Hematopoietic multipotent progenitor cell treated with erythropoietin and hydrocortisone succinate and interleukin-3 and kit ligand, for 6 days (in vitro differentiated cells): ENCODE measurements around the gene IL13RA1.
"Not testable (repeated sequence)": the region's sequence is repeated elsewhere in the genome, so short reads cannot be mapped to it uniquely, and the experiment has no call there.

Experiments used
- DNase-seq: peaks from one replicate; pipeline ENCODE4 v3.0.0-alpha.2; 2015

IL13RA1 gene

DNA sequence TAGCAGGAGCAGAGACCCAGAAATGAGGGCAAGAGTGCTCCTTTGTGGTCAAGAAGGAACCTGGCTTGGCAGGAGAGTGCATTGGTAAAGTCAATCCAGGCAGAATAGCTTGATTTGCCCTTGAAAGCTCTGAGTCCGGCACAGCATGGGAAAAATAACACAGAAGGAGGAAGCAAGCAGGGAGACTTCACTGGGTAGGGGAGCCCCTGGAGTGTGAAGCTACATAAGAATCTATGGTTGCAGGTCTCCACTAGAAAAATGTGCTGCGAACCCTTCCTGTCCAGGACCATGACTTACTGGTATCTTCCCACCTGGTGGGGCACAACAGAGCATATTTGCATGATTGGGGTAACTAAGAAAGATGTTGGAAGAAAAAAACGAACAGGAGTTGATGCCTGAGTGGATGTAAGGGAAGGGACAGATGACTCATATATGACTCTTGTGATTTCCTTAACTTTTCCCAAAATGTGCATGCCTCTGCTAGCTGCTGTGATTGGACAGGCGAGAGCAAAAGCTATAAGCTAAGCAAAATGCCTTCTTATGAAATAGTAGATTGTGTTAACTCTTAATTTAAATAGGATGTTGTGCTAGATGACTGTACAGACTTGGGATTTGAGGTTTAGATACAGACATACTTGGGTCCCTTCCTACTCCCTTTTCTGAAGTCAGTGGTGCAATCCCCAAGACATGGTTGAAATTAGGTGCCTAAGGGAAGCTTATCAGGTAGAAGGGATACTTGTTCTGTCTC lies 3.3 kb downstream of the IL13RA1 start:
- no peak for DNase-seq

DNA sequence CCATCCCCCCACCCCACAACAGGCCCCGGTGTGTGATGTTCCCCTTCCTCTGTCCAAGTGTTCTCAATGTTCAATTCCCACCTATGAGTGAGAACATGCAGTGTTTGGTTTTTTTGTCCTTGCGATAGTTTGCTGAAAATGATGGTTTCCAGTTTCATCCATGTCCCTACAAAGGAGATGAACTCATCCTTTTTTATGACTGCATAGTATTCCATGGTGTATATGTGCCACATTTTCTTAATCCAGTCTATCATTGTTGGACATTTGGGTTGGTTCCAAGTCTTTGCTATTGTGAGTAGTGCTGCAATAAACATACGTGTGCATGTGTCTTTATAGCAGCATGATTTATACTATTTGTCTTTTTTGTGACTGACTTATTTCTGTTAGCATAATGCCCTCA lies 5.1 kb downstream of the IL13RA1 start:
- DNase-seq = not testable (repeated sequence)

DNA sequence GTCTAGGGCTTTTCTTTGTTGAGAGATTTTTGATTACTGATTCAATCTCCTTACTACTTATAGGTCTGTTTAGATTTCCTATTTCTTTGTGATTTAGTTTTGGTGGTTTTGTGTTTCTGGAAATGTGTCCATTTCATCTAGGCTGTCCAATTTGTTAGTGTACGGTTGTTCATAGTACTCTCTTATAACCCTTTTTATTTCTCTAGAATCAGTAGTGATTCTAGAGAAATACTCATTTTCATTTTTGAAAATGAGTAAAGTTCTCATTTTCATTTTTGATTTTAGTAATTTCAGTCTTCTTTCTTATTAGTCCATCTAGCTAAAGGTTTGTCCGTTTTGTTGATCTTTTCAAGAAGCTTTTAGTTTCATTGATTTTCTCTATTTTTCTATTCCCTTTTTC lies 7.5 kb downstream of the IL13RA1 start:
- no peak for DNase-seq

DNA sequence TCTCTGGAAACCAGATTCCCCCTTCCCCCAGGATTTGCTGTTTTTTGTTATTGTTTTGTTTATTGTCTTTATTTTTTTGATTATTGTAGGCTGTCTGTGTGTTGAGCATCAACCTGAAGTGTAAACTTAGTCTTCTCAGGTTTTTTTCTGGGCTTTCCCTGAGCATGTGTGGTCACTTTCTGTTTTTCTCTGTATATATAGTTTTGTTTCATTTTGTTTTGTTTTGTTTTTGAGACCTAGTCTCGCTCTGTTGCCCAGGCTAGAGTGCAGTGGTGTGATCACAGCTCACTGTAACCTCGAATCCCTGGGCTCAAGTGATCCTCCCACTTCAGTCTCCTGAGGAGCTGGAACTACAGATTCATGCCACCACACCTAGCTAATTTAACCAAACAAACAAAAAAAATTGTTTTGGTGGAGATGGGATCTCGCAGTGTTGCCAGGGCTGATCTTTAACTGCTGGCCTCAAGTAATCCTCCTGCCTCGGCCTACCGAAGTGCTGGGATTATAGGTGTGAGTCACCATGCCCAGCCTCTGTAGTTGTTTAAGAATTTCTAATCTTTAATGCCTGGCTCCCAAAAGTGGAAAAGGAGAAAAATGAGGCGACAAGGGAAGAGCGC lies 9.1 kb downstream of the IL13RA1 start:
- DNase-seq = no peak

DNA sequence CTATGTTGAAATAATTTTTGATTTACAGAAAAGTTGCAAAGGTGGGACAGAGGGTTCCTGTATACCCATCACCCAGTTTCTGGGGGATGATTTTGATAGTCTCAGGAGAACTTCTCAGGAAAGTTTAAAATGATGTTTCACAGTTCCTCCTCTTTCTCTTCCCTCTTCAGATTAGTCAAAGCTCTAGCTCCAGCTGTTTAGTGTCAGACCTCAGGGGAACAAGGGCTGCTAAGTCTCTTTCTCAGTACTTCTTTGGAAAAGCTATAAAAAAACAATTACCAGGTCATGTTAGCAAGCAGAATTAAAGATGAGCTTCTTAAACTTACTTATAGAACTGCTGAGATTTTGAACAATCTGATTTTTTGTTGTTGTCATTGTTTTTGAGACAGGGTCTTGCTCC lies 12.2 kb downstream of the IL13RA1 start:
- DNase-seq = no peak

DNA sequence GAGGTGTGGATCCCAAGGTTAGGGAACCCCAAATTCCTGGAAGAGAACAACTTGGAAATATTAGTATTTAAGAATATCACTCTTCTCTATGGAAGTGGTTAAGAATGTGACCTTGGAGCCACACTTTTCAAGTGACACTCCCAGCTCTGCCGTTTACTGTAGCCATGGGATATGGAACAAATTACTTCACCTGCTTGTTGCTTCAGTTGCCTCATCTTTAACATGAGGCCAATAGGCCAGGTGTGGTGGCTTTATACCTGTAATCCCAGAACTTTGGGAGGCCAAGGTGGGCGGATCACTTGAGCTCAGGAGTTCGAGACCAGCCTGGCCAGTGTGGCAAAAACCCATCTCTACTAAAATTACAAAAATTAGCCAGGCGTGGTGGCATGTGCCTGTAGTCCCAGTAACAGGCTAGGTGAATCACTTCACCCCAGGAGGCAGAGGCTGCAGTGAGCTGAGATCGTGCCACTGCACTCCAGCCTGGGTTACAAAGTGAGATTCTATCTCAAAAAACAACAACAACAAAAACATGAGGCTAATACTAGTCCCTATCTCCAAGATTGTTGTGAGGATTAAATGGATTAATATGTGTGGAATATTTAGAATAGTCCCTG lies 13.0 kb downstream of the IL13RA1 start:
- DNase-seq = no peak

DNA sequence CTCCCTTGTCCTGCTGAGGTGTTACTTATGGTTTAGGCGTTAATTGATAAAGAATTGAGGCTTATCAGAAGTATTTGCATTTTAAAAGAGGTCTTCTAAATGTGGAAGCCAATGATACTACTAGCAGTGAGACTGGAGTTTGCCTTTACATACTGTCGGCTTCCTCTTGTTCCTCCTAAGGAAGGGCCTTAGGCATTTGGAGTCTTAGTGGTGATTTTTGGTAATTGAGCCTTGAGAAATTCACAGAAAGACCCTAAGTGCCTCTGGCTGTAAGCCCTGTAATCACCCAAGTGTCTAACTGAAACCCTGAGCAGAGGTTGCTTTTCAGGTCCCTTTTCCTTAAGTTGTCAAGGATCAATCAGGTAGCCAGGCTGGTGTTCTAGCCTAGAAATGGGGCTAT lies 14.8 kb downstream of the IL13RA1 start:
- DNase-seq = no peak

DNA sequence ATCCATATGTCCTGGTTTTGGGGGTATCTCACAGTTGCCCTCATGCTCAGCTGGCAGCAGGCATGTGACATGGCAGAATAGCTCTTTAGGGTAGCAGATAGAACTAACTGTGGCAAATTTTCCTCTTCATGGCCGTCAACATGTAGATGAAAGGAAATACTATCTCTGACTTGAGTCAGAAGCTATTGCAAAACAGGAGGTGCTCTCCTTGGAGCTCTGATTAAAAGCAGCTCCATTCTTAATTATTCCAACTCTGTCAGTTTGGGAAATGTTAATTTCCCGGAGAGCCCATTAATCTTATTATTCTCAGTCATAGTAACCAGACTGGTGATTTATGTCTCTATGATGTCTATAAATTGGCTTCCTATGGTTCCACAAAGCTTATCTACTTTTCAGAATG lies 18.2 kb downstream of the IL13RA1 start:
- no peak for DNase-seq

DNA sequence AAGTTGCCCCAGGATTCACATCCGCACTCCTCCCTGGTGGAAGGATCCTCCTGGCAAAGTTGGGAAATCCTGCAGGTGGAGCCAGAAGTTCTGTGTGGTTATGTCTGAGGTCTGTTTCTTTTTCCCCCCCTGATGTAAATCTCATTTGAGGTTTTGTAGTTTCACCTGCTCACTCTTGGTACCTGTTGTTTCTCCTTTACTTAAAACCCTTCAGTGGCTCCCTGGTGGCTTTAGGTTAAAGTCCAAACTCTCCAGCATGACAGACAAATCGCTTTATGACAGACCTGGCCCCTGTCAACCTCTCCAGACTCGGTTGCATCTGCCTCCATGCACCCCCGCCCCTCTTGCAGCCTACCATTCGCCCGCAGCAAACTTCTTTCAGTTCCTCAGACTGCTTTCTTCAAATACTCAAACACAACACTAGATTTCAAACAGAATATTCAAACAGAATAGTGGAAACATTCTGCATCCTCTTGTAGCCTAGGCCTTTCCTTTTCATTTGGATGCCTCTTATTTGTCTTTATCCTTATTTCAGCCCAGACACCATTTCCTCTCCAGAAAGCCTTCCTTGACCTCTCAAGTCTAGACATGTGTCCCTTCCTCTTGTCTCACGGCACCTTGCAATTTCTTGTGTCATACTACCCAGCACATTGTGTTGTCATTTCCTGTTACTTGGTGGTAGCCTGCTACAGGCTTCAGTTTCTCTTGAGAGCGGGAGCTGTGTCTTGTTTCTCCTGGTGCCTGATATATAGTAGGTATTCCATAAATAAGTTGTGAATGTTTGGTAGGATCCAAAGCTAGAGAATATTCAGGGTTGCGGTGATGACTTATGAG lies 24.8 kb downstream of the IL13RA1 start:
- peak; percentile 32 for DNase-seq

DNA sequence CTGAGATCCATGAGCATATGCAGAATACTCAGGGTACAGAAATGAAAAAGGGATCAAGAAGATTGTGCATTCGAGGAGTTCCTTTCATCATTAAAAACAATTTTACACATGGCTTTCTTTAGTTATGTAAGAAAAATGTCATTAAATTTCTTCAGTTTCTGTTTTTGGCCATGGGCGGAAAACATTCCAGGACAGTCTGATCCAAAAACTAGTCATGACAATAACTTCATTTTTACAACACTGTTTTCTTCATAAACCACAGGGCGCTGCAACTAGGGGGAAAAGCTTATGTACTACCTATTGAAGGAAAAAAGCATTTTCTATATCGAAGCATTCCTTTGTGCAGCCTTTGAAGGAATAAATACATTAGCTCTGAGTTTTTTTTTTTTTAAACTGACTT lies 28.2 kb downstream of the IL13RA1 start:
- DNase-seq = no peak

DNA sequence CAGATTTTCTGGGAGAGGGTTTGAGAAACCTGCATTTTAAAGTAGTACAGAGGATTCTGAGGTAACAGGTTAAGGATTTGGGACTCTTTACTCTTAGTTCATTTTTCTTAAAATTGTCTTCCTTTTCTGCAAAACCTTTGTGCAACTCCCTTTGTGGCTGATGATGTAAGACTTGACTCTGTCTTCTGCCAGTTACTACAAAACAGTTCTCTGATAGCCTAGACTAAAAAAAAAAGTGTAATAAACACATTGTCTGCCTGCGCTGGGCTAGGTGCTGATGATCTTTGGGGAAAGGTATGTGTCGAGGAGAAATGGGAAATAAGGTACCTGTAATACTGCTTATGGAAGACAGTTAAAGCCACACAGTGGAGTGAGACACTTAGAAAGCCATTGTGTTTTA lies 28.7 kb downstream of the IL13RA1 start:
- DNase-seq = peak; percentile 25

DNA sequence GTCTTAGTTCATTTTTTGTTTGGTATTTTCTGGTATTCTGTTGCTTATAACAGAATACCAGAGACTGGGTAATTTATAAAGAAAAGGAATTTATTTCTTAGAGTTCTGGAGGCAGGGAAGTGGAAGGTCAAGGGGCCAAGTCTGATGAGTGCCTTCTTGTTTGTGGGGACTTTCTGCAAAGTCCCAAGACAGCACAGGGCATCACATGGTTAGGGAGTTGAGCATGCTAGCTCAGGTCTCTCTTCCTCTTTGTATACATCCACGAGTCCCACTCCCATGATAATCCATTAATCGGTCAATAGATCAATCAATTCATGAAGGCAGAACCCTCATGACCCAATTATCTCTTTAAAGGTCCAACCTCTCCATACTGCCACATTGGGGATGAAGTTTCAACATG lies 31.1 kb downstream of the IL13RA1 start:
- DNase-seq = no peak

DNA sequence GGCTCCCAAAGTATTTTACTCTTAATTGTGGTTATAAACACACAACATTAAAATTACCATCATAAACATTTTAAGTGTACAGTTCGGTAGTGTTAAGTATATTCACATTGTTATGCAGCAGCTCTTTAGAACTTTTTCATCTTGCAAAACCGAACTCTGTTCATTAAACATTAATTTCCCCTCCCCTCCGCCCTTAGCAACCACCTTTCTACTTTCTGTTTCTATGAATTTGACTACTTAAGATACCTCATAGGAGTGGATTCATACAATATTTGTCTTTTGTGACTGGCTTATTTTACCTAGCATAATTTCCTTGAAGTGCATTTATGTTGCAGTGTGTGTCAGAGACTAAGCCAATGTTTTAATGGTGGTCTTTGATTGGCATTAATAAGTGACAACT lies 32.6 kb downstream of the IL13RA1 start:
- no peak for DNase-seq

DNA sequence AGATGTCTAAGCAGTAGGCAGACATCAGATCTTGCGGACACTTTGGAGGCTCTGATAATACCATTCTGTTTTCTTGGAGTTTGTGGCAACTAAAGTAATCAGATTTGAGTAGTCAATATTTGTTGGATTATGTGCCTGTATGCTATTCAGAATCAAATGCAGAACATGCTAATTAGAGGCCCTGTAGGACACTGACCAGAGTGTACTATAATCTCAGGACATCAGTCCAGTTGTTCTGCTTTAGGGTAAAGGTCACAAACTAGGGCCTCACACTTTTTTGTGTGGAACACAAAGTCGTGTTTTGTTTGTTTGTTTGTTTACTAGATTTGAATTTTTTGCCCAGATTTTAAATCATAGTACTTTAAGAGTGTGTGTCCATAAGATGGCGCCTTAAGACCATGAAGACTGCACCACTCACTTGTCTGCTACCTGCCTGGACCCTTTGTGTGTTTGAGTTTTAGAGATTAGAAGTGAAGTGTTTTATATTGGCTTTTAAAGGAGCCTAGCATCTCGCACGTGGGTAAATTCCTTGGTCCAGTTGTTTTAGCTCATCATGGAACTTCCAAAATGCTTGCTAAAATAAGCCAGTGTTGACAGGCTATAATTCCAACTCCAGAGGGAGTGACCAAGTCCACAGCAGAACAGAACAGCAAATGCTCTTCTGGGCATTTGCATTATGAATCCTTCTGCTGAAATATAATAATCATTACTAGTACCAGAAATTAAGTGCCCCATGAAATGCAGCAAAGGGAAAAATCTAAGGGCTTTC lies 34.7 kb downstream of the IL13RA1 start:
- peak; percentile 24 for DNase-seq

DNA sequence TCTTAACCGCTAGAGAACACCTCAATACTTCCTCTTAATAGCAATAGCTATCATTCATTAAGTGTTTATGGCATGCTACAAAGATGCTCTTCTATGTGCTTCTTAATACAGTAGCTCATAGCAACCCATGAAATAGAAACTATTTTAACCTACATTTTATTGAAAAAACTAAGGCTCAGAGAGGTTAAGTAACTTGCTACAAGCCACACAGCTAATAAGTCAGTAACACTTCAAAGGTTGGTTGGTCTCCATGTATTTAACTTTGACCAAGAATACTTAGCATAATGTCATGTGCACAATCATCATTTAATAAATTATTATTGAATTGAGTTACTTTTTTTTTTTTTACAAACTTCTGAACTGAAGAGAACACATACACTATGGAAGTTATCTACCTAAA lies 36.1 kb downstream of the IL13RA1 start:
- no peak for DNase-seq

DNA sequence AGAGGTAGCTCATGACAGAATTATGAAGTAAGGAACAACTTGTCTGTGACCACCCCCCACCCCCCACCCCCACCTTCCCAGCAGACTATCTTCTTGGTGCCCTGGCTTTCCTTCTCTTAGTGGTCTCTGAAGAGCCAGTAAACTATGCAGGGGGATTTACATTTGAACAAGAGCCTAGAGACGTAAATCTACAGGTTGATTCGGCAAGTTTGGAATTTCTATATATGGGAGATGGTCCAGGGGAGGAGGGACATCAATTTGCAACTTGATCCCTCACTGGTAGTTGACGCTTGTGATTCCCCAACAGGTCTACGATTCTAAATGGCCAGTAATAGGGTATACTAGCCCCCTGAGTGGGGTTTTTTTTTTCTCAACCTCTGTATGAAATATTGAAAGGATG lies 36.7 kb downstream of the IL13RA1 start:
- no peak for DNase-seq

DNA sequence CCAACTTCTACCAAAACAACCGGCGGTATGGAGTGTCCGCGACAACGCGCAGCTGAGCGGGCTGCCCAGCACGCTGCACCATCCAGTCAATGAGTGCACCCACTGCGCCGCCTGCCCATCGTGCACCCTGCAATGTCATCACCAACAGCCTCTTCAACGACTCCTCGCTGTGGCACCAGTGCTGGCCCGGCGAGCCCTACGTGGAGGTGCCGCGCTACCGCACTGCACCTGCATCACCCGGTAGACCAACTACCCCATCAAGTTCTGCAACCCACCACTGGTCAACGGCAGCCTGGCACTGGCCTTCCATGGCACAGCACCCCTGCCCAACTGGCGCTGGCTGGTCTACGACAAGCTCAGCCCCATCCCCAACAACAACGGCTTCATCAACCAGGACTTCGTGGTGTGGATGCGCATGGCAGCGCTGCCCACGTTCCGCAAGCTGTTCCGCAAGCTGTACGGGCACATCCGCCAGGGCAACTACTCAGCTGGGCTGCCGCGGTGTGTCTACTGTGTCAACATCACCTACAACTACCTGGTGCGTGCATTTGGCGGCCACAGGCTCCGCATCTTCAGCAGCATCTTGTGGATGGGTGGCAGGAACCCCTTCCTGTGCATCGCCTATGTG lies 42.8 kb downstream of the IL13RA1 start:
- no peak for DNase-seq

DNA sequence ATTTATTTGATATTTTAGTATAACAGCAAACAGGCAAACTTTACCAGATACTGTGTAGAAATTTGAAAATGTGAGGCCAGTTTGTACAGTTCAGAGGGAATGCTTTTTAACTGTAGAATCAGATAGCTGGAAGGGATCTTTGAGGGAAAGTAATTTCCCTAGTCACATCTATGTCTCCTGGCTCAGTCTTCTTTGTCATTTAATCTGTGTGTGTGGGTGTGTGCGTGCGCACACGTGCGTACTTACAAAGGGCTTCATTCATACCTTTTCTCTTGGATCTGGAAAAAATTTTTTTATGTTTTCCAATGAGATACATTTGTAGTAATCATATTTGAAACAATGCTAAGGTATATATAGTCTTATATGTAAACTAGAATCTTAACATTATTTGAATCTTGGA lies 44.6 kb downstream of the IL13RA1 start:
- DNase-seq = no peak

DNA sequence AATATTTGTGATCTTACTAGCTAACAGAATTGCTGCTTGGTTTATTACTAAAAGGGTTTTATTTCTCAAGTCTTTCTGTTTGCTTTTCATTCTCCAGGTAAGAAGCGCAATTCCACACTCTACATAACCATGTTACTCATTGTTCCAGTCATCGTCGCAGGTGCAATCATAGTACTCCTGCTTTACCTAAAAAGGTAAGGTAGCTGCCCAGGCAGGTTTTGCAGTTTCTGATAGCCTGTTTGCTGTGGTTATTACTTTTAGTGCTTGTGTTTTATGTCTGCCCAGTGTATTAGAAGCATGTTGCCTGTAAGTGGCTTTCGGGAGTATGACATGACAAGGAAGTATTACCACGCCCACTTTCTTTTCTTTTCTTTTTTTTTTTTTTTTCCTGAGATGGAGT lies 46.4 kb downstream of the IL13RA1 start:
- DNase-seq = no peak

DNA sequence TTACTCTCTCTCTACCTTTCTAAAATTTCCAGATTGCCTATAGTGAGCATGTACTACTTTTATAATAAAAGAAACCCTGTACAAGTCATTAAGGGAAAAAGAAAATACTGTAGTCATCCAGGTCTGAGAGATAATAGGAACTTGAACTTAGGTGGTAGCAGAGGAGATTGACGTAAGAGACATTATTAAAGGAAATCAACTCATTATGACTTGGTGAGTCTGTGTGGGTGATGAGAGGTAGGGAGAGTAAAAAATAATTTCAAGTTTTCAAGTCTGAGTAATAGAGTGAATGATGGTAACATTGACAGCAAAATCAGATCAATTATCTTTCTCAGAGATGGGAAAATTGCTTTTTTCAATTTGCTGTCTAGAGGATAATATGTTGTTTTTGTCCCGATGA lies 52.2 kb downstream of the IL13RA1 start:
- no peak for DNase-seq

DNA sequence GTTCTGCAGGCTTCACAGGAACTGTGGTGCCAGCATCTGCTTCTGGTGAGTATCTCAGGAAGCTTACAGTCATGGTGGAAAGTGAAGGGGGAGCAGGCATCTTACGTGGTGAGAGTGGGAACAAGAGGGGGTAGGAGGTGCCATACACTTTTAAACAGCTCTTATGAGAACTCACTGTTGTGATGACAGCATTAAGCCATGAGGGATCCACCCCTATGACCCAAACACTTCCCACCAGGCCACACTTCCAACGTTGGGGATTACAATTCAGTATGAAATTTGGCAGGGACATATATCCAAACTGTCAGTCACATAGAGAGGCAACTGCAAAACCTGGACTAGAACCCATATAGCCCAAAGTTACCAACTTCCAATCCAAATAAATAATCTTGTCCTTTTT lies 53.1 kb downstream of the IL13RA1 start:
- DNase-seq = no peak

DNA sequence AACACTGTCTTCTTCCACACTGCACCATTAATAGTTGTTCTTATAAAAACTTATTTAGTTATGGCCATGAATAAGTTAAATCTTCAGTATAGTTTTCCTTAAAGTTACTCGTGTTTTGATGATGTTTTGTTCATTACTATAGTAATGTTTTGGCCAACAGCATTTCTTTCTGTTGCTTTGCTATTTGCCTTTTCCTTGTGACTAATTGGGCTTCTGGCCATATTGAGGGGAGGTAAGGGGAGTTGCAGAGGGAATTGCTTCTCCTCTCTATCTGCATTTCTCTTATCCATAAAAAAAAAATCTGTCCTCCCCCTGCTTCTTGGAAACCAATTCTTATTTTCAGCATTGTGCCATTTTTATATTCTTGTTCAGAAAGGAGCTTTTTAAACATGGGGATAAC lies 53.5 kb downstream of the IL13RA1 start:
- no peak for DNase-seq
